ENCODE data around the gene CDK11B.

CDK11B gene

GRCh38 chr1:1614204-1614953 lies 44.4 kb downstream of the CDK11B start:
- TF ChIP-seq POLR2AphosphoS5 (IDR thresholded peaks at IDR 0.05; ENCODE audit: low read depth, low read length) (no peak), TAF1 (IDR thresholded peaks at IDR 0.05; ENCODE audit: borderline replicate concordance, insufficient read depth, low read length) (no peak), REST (IDR thresholded peaks at IDR 0.05; ENCODE audit: insufficient read depth in 1 of 2, low read depth in 2 of 2, low read length in 2 of 2) (no peak), SIN3A (IDR thresholded peaks at IDR 0.05; ENCODE audit: borderline replicate concordance, insufficient read depth, low read length) (no peak), FOXP2 (optimal IDR thresholded peaks at IDR 0.05; ENCODE audit: borderline replicate concordance, extremely low read depth, extremely low read length, insufficient read depth) (no peak)

GRCh38 chr1:1613509-1614082 lies 45.2 kb downstream of the CDK11B start:
- TF ChIP-seq FOXP2 (optimal IDR thresholded peaks at IDR 0.05; ENCODE audit: borderline replicate concordance, extremely low read depth, extremely low read length, insufficient read depth) (no peak), SIN3A (IDR thresholded peaks at IDR 0.05; ENCODE audit: borderline replicate concordance, insufficient read depth, low read length) (no peak), TAF1 (IDR thresholded peaks at IDR 0.05; ENCODE audit: borderline replicate concordance, insufficient read depth, low read length) (no peak), REST (IDR thresholded peaks at IDR 0.05; ENCODE audit: insufficient read depth in 1 of 2, low read depth in 2 of 2, low read length in 2 of 2) (no peak), POLR2AphosphoS5 (IDR thresholded peaks at IDR 0.05; ENCODE audit: low read depth, low read length) (no peak)

- TF ChIP-seq SIN3A (IDR thresholded peaks at IDR 0.05; ENCODE audit: borderline replicate concordance, insufficient read depth, low read length) (no peak), POLR2AphosphoS5 (IDR thresholded peaks at IDR 0.05; ENCODE audit: low read depth, low read length) (no peak), FOXP2 (optimal IDR thresholded peaks at IDR 0.05; ENCODE audit: borderline replicate concordance, extremely low read depth, extremely low read length, insufficient read depth) (no peak), TAF1 (IDR thresholded peaks at IDR 0.05; ENCODE audit: borderline replicate concordance, insufficient read depth, low read length) (no peak), REST (IDR thresholded peaks at IDR 0.05; ENCODE audit: insufficient read depth in 1 of 2, low read depth in 2 of 2, low read length in 2 of 2) (no peak)
Measured at GRCh38 chr1:1612104-1612400, 46.8 kb downstream of the CDK11B start.

- TF ChIP-seq FOXP2 (optimal IDR thresholded peaks at IDR 0.05; ENCODE audit: borderline replicate concordance, extremely low read depth, extremely low read length, insufficient read depth) (no peak), POLR2AphosphoS5 (IDR thresholded peaks at IDR 0.05; ENCODE audit: low read depth, low read length) (no peak), SIN3A (IDR thresholded peaks at IDR 0.05; ENCODE audit: borderline replicate concordance, insufficient read depth, low read length) (no peak), TAF1 (IDR thresholded peaks at IDR 0.05; ENCODE audit: borderline replicate concordance, insufficient read depth, low read length) (no peak), REST (IDR thresholded peaks at IDR 0.05; ENCODE audit: insufficient read depth in 1 of 2, low read depth in 2 of 2, low read length in 2 of 2) (no peak)
Measured at GRCh38 chr1:1610796-1611195, 48.0 kb downstream of the CDK11B start.

Measured in PFSK-1 (cell line).